NK-92 treated with Interleukin-12 subunit alpha and Interleukin-12 subunit beta, amount 100 ng/mL, for 24 hours (cell line): ENCODE results near the gene SMCO3.
A peak's percentile ranks its signal among the peaks of the same experiment; 100 is the strongest.
"Not testable (repeated sequence)": the region's sequence is repeated elsewhere in the genome, so short reads cannot be mapped to it uniquely, and the experiment has no call there.

ENCODE experiments used
- DNase-seq: peaks from one replicate; lab custom pipeline; 2025; lab: John Stamatoyannopoulos, UW

SMCO3 gene

DNA sequence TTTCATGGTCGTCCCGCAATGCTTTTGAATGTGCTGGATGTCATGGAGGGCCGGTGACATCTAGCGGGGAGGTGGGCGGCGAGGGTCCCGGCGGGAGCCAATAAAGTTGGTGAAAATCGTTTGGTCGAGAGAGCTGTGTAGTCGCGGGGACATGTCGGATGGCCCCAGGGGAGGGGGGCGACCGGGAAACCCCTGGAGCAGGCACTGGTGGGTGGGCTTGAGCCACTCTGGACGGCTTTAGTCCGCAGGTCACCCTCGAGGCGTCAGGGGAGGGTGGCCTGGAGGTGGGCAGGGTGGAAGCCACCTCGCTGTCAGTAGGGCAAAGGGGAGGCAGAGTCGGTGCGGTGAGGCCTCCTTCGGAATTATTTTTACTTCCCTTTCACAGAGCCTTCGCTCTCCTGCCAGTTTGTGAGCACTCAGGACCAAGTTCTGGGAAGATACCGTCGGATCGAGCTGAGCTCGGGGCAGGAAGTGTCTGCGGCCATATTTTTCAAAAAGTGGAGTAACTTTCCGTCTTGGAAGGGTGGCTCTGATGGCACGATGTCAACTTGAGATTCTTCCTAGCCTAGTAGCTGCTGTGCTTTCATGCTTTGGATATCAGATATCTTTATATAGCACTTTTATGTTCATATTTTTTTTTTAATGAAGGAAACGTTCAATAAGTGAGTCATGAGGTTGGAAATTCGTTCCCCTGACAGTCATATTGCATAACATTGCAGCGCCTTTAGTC, 38.9 kb downstream of the SMCO3 start:
- DNase-seq = no peak

DNA sequence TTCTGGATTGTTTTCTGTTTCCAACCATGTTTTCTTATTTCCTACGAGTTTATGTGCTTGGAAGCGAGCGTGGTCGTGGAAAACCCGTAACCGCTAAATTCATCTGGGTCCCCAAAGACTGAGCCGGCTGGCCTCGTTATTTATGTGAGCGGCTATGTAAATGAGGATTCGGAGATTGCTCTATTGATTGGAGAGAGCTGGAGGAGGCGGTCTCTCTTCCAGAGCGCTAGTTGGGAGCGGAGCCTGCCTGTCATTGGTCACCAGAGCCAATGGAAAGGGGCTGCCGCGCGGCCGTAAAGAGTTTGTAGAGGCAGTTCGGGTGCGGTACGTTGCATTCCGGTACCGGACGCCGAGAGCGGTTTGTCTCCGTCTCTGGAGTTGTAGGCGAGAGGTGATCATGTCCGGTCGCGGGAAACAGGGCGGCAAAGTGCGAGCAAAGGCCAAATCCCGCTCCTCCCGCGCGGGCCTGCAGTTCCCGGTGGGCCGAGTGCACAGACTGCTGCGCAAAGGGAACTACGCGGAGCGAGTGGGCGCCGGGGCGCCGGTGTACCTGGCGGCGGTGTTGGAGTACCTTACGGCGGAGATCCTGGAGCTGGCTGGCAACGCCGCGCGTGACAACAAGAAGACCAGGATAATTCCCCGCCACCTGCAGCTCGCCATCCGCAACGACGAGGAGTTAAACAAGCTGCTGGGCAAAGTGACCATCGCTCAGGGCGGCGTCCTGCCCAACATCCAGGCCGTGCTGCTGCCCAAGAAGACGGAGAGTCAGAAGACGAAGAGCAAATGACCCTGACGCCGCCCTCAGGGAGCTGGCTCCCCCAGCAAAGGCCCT, 39.7 kb downstream of the SMCO3 start:
- DNase-seq = no peak

DNA sequence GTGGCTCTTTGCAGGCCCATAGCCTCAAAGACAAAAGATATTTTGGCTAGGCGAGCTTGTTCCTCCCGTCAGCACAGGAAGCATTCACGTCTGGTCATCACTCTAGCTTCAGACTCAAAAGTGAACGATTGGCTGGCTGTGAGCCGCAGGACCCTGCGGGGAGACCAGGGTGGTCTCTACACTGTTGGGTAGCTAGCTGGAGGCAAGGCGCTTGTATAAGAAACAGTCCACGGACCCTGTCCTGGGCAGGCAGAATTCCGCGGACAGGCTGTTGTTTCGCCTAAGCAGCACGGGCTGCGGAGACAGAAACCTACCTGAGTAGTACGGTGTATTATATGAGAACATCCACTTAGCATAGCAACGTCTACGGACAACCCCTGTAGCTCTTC, 40.3 kb downstream of the SMCO3 start:
- DNase-seq = no peak

DNA sequence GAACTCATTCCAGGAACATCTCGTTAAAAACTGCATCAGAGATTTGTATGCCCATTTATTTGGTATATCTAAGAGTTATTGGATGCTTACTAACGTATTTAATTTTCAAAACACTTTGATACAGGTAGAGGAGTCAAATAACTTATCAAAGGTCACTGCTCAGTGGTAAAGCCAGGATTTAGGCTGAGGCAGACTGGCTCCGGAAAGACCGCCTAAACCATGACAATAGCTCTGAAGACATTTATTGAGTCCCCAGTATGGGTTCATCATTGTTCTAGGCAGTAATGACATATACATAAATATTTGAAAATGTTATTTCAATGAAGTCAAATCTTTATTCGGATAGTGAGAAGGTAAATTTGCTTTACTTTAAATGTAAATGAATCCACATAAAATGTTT, 41.0 kb downstream of the SMCO3 start:
- DNase-seq = no peak

DNA sequence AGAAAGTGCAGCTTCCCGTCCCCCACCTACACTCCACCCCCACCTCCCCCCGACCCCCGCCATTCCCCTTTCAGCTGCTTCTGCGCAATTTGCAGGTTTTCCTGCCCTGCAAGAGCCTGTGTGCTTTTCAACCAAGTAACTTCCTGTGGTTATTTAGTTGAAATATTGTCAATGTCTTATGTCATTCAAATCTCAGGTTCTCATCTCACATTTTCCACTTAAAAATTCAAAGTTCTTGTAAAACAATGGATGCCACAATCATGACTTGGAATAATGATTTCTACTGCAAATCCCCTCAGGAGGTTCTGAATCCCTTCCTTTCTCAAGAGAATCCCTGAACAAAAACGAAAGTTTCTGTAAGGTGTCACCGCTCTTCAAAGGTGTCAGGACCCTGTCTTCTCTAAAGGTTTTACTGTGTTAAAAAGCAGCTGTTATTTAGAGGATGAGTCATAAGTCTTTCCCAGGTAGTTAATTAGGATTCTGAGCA, 42.3 kb downstream of the SMCO3 start:
- peak; percentile 24 for DNase-seq

DNA sequence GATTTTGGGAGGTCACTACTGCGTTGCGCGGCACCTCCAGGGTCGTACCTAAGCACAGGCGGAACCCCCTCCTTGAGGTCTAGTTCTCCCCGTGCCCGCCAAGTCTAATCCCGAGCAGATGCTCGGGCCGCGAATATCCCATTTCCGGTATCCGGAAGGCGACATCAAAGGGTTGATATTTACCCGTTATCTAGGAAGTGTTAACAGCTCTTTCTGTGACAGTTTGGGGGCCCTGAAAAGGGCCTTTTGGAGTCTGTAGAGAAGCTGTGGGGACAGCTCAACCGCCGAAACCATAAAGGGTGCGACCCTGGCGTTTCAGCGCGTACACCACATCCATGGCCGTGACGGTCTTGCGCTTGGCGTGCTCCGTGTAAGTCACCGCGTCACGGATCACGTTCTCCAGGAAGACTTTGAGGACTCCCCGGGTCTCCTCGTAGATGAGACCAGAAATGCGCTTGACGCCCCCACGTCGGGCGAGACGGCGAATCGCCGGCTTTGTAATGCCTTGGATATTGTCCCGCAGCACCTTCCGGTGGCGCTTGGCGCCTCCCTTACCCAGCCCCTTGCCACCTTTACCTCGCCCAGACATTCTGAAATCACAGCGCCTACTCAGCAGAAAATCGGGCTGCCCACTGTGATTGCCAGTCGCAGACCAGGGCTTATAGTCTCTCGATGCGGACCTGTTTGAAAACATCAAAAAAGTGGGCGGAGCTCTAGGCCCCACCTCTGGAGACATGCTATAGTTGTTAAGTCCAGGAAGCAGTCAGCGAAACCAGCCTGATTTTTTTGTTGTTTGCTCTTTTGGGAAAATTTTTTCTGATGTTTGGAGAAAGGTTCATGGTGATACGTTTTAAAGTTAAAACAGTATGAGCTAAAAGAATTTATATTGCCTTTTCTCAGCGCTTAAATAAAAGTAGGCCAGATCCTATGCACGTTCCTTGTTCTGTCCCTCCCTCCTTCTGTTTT, 43.2 kb downstream of the SMCO3 start:
- DNase-seq = peak; percentile 74

DNA sequence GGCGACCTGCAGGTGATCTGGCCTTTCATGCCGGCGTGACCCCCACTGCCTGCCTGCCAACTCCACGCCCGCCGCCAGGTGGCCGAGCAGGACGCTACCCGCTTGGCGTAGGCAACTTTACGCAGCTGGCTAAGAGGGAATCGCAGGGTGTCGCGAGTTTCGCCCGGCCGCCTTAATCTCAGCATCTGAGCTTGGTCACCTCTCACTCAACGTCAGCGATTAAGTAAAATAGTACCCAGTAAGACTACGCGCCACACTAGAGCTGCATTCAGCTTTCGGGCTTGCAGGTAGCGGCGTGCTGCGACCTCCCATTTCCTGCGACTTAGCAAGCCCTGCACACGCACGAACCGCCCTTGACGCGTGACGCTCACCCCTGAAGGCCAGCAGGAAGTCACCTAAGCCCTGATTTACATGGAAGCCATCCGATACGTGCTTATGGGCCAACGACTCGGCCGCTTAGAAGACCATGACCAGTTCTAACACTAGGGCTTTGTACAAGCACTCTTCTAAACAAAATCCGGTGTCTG, 44.0 kb downstream of the SMCO3 start:
- DNase-seq = peak; percentile 75

DNA sequence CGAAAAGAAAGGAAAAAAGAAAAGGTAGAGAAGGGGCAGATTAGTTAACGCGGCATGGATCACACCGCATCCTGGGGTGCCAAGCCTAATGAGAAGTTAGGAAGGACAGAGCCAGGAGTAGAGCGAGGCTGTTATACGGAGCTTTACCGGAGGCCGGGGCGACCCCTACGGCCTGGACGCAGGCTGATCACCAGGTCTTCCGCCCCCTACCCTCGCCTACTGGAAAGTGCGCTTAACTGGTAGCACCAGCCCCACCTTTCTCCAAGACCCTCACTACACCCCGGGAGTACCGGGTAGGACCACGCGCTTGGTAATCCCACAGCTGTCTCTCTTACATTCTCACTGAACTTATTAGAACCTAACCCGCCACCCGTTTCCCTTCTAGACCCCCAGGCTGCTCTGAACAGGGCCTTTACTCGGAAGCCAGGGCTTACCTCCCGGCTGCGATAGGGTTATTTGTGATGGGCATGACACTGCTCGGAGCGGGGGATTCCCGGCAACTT, 44.5 kb downstream of the SMCO3 start:
- DNase-seq = no peak

DNA sequence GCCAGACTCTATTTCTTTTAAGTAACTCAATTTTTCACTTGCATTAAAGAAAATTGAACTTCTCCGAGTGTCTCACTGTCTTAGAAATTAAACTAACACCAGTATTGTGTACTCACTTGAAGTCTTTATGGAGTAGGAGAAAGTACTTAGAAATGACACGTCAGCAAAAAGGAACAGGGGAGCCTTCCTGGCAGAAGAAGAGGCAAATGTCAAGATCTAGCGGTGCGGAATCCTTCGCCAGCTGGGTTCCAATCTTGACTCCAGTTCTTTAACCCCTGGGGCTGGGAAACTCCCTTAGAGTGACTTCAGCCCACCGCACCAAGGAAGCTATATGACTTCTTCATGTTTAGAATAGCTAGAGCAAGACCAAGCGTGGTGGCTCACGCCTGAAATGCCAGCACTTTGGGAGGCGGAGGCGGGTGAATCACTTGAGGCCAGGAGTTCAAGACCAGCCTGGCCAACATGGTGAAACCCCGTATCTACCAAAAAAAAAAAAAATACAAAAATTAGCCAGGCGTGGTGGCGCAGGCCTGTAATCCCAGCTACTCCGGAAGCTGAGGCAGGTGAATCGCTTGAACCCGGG, 45.1 kb downstream of the SMCO3 start:
- DNase-seq = no peak

DNA sequence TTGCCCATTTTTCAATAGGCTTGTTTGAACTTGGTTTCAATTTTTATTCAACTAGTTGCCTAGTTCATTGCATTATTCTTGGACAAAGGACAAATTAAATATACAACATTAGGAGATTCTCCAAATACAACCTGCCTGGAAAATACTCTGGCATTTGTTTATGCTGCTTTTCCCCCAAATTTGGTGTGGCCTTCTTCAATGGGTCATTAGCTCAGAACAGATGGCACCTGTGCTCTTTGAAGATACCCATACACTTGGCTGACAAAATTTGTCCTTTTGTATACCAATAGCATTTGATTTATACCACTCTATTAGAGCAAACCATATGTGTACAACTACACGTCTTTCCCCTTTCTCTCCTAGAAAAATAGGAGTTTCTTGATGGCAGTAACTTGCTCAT, 46.4 kb downstream of the SMCO3 start:
- DNase-seq = no peak

DNA sequence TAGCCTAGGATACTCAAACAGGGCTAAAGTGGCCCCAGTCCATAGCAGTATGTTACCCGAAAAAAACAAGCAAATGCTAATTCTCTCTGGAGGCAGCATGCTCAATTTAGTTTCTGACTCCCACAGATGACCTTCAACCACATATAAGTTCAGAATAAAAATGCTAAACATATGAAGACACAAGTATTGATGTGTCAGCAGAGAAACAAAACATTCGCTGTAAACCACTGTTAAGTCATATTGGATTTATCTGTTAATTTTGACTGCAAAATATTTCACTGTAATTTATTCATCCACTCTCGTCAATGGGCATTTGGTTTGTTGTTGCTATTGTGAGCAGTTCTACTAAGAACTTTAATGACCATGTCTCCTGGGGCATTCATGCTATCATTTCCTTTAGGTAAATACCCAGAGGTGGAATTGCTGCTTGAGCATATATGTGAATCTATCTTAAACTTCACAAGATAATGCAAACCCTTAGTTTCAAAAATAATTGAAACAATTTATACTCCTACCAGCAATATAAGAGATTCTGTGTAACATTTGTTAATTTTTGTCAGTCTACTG, 47.2 kb downstream of the SMCO3 start:
- no peak for DNase-seq

DNA sequence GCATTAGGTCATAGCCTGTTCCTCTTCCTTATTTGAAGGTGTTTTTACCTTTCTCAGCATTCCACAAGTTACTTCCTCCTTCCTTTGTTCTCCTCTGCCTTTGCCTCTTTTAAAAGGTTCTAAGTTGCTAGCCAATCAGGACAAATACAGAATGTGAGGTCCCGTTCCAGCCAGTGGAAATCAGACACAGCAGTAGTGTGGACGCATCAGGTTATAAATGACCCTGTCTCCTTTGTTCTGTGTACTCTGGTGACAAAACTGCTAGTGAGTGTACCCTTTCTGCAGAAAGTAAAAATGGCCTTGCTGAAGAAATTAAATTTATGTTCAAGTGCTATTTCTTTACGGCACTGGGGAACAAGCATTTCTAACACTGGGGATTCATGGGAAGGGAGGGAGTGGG, 48.0 kb downstream of the SMCO3 start:
- DNase-seq = not testable (repeated sequence)

DNA sequence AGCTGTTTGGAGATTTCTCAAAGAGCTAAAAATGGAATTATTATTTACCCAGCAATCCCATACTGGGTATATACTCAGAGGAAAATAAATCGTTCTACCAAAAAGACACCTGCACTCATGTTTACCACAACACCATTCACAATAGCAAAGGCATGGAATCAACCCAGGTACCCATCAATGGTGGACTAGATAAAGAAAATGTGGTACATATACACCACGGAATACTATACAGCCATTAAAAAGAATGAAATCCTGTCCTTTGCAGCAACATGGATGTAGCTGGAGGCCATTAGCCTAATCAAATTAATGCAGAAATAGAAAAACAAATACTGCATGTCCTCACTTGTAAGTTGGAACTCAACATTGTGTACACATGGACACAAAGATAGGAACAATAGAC, 48.6 kb downstream of the SMCO3 start:
- no peak for DNase-seq

DNA sequence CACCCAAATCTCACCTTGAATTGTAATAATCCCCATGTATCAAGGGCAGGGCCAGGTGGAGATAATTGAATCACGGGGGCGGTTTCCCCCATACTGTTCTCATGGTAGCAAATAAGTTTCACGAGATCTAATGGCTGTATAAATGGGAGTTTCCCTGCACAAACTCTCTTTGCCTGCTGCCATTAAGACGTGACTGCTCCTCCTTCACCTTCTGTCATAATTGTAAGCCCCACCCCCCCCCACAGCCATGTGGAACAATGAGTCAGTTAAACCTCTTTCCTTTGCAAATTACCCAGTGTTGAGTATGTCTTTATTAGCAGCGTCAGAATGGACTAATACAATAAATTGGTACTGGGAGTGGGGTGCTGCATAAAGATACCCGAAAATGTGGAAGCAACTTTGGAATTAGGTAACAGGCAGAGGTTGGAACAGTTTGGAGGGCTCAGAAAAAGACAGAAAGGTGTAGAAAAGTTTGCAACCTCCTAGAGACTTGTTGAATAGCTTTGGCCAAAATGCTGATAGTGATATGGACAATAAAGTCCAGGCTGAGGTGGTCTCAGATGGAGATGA, 54.2 kb downstream of the SMCO3 start:
- not testable (repeated sequence) for DNase-seq

DNA sequence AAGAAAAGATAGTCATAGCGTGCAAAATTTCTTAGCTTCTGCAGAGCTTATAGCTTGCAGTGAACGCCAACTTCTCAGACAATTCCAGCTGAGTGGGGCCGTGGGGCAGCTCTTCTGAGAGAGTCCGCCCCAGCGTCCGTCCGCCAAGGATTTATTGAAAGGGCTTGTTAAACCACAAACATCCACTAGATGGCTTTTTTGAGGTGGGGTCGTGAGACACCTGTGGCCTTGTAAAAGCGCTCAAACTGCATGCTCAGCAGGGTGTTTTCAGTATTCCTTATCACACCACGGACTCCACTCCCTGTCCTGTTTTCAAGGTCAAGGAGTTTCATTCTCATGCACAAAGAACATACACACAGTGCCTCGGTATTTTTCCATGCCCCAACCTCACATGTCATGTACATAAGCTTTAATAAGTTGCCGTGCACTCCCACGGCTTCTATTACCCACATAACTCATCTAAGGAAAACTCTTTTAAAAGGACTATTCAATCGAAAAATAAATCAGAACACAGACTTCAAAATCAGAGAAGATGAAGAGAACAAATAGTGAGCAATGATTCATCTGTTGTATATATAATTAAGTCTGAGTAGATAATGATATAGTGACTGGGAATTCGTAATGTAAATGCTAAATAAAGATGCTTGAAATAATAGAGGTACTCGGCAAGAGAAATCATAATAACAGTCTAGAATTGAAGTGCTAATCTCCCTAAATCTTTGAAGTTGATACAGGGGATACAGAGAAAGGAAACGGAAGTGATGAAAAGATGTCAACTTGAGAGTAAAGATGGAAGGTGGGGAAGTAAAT, 57.4 kb downstream of the SMCO3 start:
- DNase-seq = no peak
